Astrocyte (in vitro differentiated cells and primary cell): ENCODE measurements around the gene CCDC102B. TPM values are rescaled to one million over a fixed set of nuclear protein-coding genes. Genes with fewer than 3 reads are reported as not detected.

ENCODE experiments used
- DNase-seq: peaks from one replicate; pipeline ENCODE4 v3.0.0-alpha.2; 2010; ENCODE audit warnings: low read depth
- FAIRE-seq: peaks from 2 replicates; lab custom pipeline; 2011; peaks lifted over from hg19 to GRCh38; lab: Jason Lieb, UNC
- H2AFZ ChIP-seq: 2 replicates; pipeline ENCODE4 v1.6.0; 2012; ENCODE audit warnings: low read depth, low read length, inconsistent platforms
- H3K27ac ChIP-seq: 2 replicates; pipeline ENCODE4 v1.5.1; 2011; ENCODE audit warnings: low read depth, low read length, inconsistent platforms
- H3K27me3 ChIP-seq: 2 replicates; pipeline ENCODE4 v1.6.0; 2011; ENCODE audit warnings: low read length, inconsistent platforms; ENCODE audit not compliant: insufficient read depth
- H3K36me3 ChIP-seq: 2 replicates; pipeline ENCODE4 v1.5.1; 2011; ENCODE audit warnings: low read length, inconsistent platforms; ENCODE audit not compliant: insufficient read depth
- H3K4me1 ChIP-seq: 2 replicates; pipeline ENCODE4 v1.5.1; 2011; ENCODE audit warnings: low read length, inconsistent platforms; ENCODE audit not compliant: insufficient read depth
- H3K4me2 ChIP-seq: 2 replicates; pipeline ENCODE4 v1.6.0; 2012; ENCODE audit warnings: low read length, inconsistent platforms
- H3K4me3 ChIP-seq: 2 replicates; pipeline ENCODE4 v1.5.1; 2011; ENCODE audit warnings: low read depth, mild to moderate bottlenecking, low read length, inconsistent platforms; ENCODE audit not compliant: insufficient read depth
- H3K79me2 ChIP-seq: 2 replicates; pipeline ENCODE4 v1.6.0; 2012; ENCODE audit warnings: mild to moderate bottlenecking, low read length, inconsistent platforms; ENCODE audit not compliant: insufficient read depth
- H3K9ac ChIP-seq: 2 replicates; pipeline ENCODE4 v1.6.0; 2012; ENCODE audit warnings: mild to moderate bottlenecking, low read length, inconsistent platforms
- H3K9me3 ChIP-seq: 2 replicates; pipeline ENCODE4 v1.5.1; 2012; ENCODE audit warnings: low read depth, mild to moderate bottlenecking, low read length, inconsistent platforms; ENCODE audit not compliant: insufficient read depth
- H4K20me1 ChIP-seq: 2 replicates; pipeline ENCODE4 v1.6.0; 2012; ENCODE audit warnings: low read length, inconsistent platforms; ENCODE audit not compliant: insufficient read depth
- H3K27ac Mint-ChIP-seq: one replicate; pipeline ENCODE4 v1.8.0; 2021; ENCODE audit warnings: mild to moderate bottlenecking, mixed read lengths; ENCODE audit not compliant: unreplicated experiment
- H3K27me3 Mint-ChIP-seq: one replicate; pipeline ENCODE4 v1.8.0; 2021; ENCODE audit warnings: low read depth, mixed read lengths; ENCODE audit not compliant: unreplicated experiment
- H3K36me3 Mint-ChIP-seq: one replicate; pipeline ENCODE4 v1.8.0; 2021; ENCODE audit warnings: low read depth, mixed read lengths; ENCODE audit not compliant: unreplicated experiment
- H3K4me1 Mint-ChIP-seq: one replicate; pipeline ENCODE4 v1.8.0; 2021; ENCODE audit warnings: low read depth, mixed read lengths; ENCODE audit not compliant: unreplicated experiment
- H3K4me3 Mint-ChIP-seq: one replicate; pipeline ENCODE4 v1.8.0; 2021; ENCODE audit warnings: mild to moderate bottlenecking, moderate library complexity, mixed read lengths; ENCODE audit not compliant: unreplicated experiment
- H3K9me3 Mint-ChIP-seq: one replicate; pipeline ENCODE4 v1.8.0; 2021; ENCODE audit warnings: mild to moderate bottlenecking, mixed read lengths; ENCODE audit not compliant: unreplicated experiment
- EZH2 ChIP-seq: IDR thresholded peaks from 2 replicates; pipeline ENCODE4 v1.6.1; 2012; ENCODE audit warnings: mild to moderate bottlenecking, low read length, inconsistent platforms; ENCODE audit not compliant: insufficient read depth
- total RNA-seq: library from RNA; stranded (reverse); gene quantifications from 2 replicates; pipeline ENCODE4 v1.2.1, GENCODE V29; 2021
- TF ChIP-seq, protein P1 (sequence below): IDR thresholded peaks from 2 replicates; pipeline ENCODE4 v1.5.1; 2011; ENCODE audit warnings: low read depth, mild to moderate bottlenecking, inconsistent platforms, low read length, moderate library complexity; ENCODE audit not compliant: insufficient read depth

CCDC102B gene
- total RNA-seq, 1 donor from 2014 or later = 7.9 TPM

GRCh38 chr18:69085951-69086350 is 288.1 kb downstream of the CCDC102B start:
- no peak overlapping the region for H2AFZ ChIP-seq
- H3K27ac ChIP-seq = no peak overlapping the region
- no peak overlapping the region for H3K4me2 ChIP-seq
- H3K27me3 ChIP-seq = no peaks in the 10 kb centered on the region
- no peaks in the 10 kb centered on the region for H4K20me1 ChIP-seq
- Mint-ChIP-seq H3K27ac (no peak overlapping the region), H3K36me3 (no peaks in the 10 kb centered on the region), H3K4me3 (no peak overlapping the region), H3K4me1 (no peaks in the 10 kb centered on the region), H3K27me3 (no peaks in the 10 kb centered on the region), H3K9me3 (no peaks in the 10 kb centered on the region)
- H3K36me3 ChIP-seq = no peaks in the 10 kb centered on the region
- no peaks in the 10 kb centered on the region for H3K79me2 ChIP-seq
- H3K4me1 ChIP-seq = no peaks in the 10 kb centered on the region
- no peak for FAIRE-seq
- no peak overlapping the region for H3K9ac ChIP-seq
- no peak for TF ChIP-seq EZH2
- TF ChIP-seq, protein P1, sequence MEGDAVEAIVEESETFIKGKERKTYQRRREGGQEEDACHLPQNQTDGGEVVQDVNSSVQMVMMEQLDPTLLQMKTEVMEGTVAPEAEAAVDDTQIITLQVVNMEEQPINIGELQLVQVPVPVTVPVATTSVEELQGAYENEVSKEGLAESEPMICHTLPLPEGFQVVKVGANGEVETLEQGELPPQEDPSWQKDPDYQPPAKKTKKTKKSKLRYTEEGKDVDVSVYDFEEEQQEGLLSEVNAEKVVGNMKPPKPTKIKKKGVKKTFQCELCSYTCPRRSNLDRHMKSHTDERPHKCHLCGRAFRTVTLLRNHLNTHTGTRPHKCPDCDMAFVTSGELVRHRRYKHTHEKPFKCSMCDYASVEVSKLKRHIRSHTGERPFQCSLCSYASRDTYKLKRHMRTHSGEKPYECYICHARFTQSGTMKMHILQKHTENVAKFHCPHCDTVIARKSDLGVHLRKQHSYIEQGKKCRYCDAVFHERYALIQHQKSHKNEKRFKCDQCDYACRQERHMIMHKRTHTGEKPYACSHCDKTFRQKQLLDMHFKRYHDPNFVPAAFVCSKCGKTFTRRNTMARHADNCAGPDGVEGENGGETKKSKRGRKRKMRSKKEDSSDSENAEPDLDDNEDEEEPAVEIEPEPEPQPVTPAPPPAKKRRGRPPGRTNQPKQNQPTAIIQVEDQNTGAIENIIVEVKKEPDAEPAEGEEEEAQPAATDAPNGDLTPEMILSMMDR = no peak
- H3K9me3 ChIP-seq = no peaks in the 10 kb centered on the region
- H3K4me3 ChIP-seq = no peak overlapping the region
- DNase-seq = no peak

DNA sequence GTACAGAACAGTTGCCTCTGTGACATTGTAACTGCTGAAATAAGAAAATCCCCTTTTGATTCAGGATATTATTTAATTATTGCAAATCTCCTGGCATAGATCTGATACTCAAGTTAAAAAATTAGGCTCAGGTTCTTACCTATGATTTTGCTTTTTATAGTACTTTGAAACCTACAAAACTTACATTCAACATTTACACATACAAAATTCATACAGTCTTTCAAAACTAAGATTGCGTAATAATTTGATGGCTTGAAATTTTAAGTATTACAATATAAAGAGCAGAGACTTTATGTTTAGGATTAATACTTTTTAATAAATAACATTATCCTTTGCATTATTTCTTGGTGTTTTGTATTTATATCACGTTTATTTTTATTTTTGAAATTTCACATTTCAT is 291.1 kb downstream of the CCDC102B start:
- no peak for DNase-seq
- TF ChIP-seq, protein P1 = no peak
- TF ChIP-seq EZH2 = no peak

DNA sequence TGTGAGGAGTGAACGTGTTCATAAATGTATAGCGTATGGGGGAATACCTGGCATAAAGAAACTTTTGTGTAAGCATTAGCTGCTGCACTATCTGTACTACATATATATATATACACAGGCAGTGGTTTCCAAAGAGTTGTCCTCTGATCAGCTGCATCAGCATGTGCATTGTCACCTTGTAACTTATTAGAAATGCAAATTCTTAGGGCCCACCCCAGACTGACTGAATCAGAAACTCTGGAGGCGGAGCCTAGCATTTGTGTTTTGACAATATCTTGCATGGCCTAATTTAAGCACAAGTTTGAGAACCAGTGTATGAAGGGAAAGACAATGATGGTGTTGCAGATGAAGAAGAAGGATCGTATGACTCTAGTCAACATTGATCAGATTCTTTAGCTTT is 299.5 kb downstream of the CCDC102B start:
- Mint-ChIP-seq H3K27ac (no peak overlapping the region), H3K9me3 (peaks cover 1% of the 10 kb centered on the region), H3K4me1 (no peaks in the 10 kb centered on the region), H3K27me3 (no peaks in the 10 kb centered on the region), H3K4me3 (no peak overlapping the region), H3K36me3 (no peaks in the 10 kb centered on the region)
- no peaks in the 10 kb centered on the region for H3K4me1 ChIP-seq
- H2AFZ ChIP-seq = no peak overlapping the region
- H3K27ac ChIP-seq = no peak overlapping the region
- TF ChIP-seq, protein P1 = no peak
- no peak for TF ChIP-seq EZH2
- H3K4me2 ChIP-seq = no peak overlapping the region
- no peaks in the 10 kb centered on the region for H3K27me3 ChIP-seq
- DNase-seq (no peak), FAIRE-seq (no peak)
- no peak overlapping the region for H3K4me3 ChIP-seq
- H3K79me2 ChIP-seq = no peaks in the 10 kb centered on the region
- no peak overlapping the region for H3K9ac ChIP-seq
- no peaks in the 10 kb centered on the region for H3K36me3 ChIP-seq
- H3K9me3 ChIP-seq = no peaks in the 10 kb centered on the region
- H4K20me1 ChIP-seq = no peaks in the 10 kb centered on the region

More for the DNA sequence above, 291.1 kb downstream of the CCDC102B start:
- no peaks in the 10 kb centered on the region for H3K4me1 Mint-ChIP-seq
- Histone ChIP-seq H3K4me3 (no peak overlapping the region), H4K20me1 (no peaks in the 10 kb centered on the region), H3K4me2 (no peak overlapping the region), H3K27ac (no peak overlapping the region), H2AFZ (no peak overlapping the region), H3K36me3 (no peaks in the 10 kb centered on the region), H3K4me1 (no peaks in the 10 kb centered on the region), H3K9ac (no peak overlapping the region), H3K79me2 (no peaks in the 10 kb centered on the region), H3K9me3 (no peaks in the 10 kb centered on the region), H3K27me3 (no peaks in the 10 kb centered on the region)
- no peaks in the 10 kb centered on the region for H3K36me3 Mint-ChIP-seq
- no peak overlapping the region for H3K4me3 Mint-ChIP-seq
- H3K27me3 Mint-ChIP-seq = no peaks in the 10 kb centered on the region
- no peak for FAIRE-seq
- no peaks in the 10 kb centered on the region for H3K9me3 Mint-ChIP-seq
- H3K27ac Mint-ChIP-seq = no peak overlapping the region
